Gastroesophageal sphincter (tissue), 3 donors: ENCODE data around the gene AKAP13.

Experiments
- CTCF ChIP-seq, 4 experiments: fragments of 200-600 bp in 2 of 4; fragments of 450-650 bp in 2 of 4; sonication (generic) in 1 of 4; IDR thresholded peaks; one replicate each; pipeline ENCODE4 v1.5.1; 2017 to 2019; ENCODE audit warnings: antibody characterized with exemption in 4 of 4, mild to moderate bottlenecking in 2 of 4, moderate library complexity in 2 of 4
- EP300 ChIP-seq: sonication (generic); formaldehyde crosslinking; IDR thresholded peaks from one replicate; pipeline ENCODE4 v1.6.1; 2017; ENCODE audit warnings: antibody characterized with exemption, mild to moderate bottlenecking
- POLR2A ChIP-seq, 2 donors: fragments of 450-650 bp; IDR thresholded peaks; one replicate each; pipeline ENCODE4 v1.6.1; 2017; ENCODE audit warnings: antibody characterized with exemption in 2 of 2, mild to moderate bottlenecking in 2 of 2, moderate library complexity in 1 of 2
- POLR2AphosphoS5 ChIP-seq: sonication (generic); formaldehyde crosslinking; IDR thresholded peaks from one replicate; pipeline ENCODE4 v1.6.1; 2017; ENCODE audit warnings: antibody characterized with exemption

- no peak for TF ChIP-seq CTCF (IDR thresholded peaks at IDR 0.05)
- no peak for TF ChIP-seq EP300
- TF ChIP-seq POLR2A (IDR thresholded peaks at IDR 0.05): no peak
- TF ChIP-seq POLR2AphosphoS5: peak; percentile 20
Measured at GRCh38 chr15:85412956-85413854, 32.8 kb downstream of the AKAP13 start.
